GM19455 (cell line): ENCODE measurements around the gene RACK1.

ENCODE experiments used
- ATAC-seq: cut with Tn5 transposase; IDR thresholded peaks from one replicate; pipeline ENCODE4 v1.9.1; 2021; ENCODE audit not compliant: unreplicated experiment

RACK1 gene

GRCh38 chr5:181199881-181200638, 43.6 kb downstream of the RACK1 start:
- no peak for ATAC-seq

DNA sequence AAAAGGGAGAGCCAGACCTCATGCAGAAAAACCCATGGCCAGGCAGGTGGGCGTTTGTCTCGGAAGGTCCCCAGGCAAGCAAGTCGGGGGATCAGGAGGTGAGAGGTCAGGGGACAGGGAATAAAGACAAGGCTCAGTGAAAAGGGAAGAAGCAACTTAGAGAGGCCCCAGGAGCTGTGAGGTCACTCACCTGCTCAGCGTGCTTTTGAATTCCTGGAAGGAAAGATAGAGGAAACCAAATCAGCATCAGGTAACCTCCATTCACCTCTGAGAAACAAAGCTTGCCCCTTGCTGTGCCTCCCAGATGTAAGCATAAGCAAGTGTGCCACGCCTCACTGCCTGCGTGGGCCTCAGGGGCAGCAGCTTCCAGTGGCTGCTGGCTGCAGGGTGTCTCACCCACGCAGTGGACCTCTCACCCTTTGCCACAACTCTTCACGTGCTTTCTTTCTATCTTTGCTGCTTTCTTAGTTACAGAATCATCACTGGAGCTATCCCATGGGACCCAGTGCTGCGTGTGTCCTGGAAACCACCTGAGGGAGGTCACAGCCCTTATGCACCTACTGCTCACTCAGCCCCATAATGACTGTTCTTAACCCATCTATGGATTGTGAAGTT, 44.7 kb downstream of the RACK1 start:
- ATAC-seq, result no peak

DNA sequence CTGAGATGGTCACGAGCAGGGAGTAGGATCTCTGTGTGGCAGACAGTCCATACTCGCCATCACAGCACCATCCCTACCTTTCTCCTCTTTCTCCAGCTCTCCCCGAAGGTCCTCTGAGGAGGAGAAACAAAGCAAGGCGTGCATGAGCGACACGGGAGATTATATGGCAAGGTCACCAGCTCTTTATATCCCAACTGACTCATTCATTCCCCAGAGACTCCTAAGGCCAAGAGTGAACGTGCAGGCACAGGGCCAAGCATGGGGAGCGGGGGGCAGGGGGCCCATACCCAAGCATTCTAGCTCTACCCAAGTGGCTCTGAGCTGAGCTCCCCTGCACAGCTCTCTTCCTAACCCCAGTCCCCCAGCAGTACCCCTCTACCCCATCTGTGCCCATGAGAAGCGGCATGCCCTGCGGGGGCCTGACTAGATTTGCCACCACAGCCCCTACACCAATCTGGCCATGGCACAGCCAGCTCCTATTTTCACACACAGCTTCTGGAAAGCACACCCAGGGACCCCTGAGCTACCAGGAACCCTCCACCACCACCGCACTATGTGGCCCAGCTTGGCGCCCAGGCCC, 45.5 kb downstream of the RACK1 start:
- no peak for ATAC-seq

- no peak for ATAC-seq
These were observed 46.3 kb downstream of the RACK1 start for GRCh38 chr5:181197326-181197951.

- no peak for ATAC-seq
These were observed 48.4 kb downstream of the RACK1 start for GRCh38 chr5:181195249-181195761.

- no peak for ATAC-seq
These were observed 49.0 kb downstream of the RACK1 start for GRCh38 chr5:181194489-181195248.

DNA sequence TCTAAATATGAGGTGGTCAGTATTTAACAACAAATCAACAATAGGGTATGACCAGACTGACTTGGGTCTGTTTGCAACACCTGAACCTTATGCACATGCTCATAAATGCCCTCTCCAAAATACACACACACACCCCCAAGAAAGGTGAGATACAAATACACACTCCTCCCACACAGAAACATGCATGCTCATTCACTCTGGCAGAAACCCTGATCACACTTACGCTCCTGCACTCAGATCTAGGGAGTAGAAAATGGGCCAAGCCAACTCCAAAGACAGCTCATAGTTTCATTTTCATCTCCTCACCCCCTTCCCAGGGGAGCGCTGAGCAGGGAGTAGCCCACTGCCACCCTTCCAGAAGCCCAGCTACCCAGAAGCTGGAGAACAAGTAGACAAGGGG, 50.0 kb downstream of the RACK1 start:
- ATAC-seq, result no peak

GRCh38 chr5:181192337-181193046, 51.2 kb downstream of the RACK1 start:
- no peak for ATAC-seq

DNA sequence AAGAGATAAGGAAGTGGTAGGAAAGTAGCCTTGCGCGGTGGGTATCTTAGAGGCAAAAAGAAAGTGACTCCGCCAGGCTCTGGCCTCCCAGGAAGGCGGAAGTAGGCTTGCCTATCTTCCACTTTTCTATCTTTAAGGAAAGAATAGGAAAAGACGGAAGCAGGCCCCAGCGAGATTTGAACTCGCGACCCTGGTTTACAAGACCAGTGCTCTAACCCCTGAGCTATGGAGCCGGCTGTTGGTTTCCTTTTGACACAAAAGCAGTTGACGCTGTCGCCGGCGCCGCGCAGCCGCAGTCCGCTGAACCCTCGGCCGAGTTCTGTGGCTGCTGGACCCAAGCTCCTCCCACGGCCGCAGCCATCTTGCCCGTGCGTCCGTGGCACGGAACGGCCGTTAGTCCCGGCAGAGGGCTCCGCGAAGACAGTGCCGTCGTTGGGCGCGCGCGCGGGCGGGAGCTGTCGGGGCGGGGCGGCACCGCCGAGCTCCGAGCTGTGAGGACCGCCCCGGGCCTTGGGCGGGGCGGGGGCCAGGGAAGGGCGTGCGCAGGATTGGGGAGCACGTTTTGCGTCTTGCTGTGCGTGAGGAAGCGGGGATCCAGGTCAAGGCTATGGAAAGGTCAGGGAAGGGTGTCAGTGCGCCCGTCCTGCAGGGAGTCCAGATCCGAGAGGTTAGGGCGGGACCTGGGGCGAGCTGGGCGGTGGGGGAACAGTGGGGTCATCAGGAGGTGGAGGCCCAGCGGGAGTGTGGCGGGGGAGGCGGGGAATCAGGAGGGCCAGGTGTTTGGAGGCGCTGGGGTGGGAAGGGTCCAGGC, 52.0 kb downstream of the RACK1 start:
- peak; percentile 58 for ATAC-seq

DNA sequence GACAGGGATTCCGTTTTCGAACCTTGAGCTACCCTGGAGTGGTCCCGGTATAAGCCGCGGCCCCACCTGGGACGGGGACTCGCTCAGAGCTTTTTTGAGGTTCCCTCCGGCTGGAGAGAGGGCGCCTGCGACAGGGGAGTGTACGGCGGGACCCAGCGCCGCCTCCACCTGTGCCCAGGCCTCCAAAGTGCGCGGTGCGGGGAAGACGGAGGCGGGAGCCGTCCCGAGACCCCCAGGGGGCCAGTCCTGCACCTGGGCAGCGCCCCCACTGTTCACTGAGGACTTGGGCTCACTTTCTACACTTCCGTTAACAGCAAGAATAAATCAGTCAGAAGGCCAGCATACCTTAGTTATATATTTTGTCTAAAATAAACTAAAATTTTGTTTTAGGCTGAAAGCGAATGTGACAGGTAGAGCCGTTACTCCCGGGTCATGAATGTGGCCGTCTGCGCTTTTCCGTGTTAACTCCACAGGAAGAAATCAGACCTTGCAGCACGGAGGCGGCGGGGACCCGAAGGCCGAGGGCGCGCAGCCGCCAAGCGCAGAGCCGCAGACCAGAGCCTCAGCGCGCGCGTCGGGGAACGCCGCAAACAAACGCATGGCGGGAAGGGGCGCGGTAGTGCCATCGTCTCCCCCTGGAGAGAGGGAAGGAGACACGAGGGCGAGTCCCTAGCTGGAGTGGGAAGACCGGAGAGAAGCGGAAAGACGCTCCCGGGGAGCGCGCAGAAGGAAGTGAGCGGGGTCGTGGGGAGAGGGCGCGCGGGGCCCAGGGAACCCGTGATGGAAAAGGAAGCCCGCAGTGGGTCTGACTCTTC, 52.8 kb downstream of the RACK1 start:
- ATAC-seq, result peak; percentile 13

GRCh38 chr5:181189962-181190710, 53.6 kb downstream of the RACK1 start:
- no peak for ATAC-seq

- no peak for ATAC-seq
These were observed 54.2 kb downstream of the RACK1 start for GRCh38 chr5:181189363-181189961.

DNA sequence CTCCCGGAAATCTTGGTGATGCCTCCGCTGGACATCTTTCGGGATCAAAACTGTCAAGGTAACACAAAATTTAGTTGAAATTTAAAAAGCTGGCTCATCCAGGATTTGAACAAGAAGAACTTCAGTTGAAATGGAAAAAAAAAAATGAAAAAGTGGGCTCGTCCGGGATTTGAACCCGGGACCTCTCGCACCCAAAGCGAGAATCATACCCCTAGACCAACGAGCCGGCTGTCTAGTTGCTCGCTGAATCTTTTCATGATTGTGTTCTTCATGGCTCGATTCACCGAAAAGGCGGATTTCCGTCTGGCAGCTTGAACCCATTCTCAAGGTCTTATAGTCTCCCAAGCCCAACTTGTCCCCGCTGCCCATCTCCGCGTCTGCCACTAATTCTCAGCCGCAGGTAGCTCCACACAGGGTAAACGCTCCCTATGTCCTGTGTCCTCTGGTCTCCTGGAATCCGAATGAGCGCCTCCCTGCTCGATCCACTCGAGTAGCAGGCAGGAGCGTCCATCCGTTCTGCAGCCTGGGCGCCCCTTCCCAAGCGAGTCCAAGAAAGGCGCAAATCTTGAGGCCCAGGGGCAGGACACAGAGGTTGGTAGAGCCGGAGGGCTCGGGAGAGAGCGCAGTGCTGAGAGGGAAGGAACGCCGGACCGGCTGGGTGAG, 54.9 kb downstream of the RACK1 start:
- no peak for ATAC-seq

- no peak for ATAC-seq
These were observed 56.0 kb downstream of the RACK1 start for GRCh38 chr5:181187500-181188213.

DNA sequence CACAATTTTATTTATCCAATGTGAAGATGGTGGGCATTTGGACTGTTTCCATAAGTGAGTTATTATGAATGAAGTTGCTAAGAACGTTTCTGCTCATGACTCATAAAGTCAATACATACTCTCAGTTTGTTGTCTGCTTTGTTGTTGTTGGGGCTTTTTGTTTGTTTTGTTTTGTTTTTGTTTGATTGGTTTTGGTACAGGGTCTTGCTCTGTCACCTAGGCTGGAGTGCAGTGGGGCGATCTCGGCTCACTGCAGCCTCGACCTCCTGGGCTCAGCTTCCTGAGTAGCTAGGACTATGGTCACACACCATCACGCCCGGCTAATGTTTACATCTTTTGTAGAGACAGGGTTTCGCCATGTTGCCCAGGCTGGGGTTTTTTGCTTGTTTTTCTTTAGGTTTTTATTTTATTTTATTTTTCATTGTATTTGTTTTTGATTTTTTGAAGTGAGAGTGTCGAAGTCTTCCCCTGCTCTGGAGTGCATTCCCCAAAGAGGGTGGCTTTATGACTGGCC, 56.7 kb downstream of the RACK1 start:
- no peak for ATAC-seq
